Brain microvascular endothelial cell (primary cell): ENCODE measurements around the gene CC2D2B.
"Not testable (repeated sequence)": the region's sequence is repeated elsewhere in the genome, so short reads cannot be mapped to it uniquely, and the experiment has no call there.

Source experiments
- DNase-seq: peaks from one replicate; pipeline ENCODE4 v3.0.0-alpha.2; 2020
- H3K27ac ChIP-seq: fragments of 250-450 bp; sonication (Bioruptor Pico); 2 replicates; pipeline ENCODE4 v1.5.1; 2020; ENCODE audit warnings: mild to moderate bottlenecking, moderate library complexity
- H3K27me3 ChIP-seq: fragments of 250-450 bp; sonication (Bioruptor Pico); replicated peaks from 2 replicates; pipeline ENCODE4 v1.5.1; 2020; ENCODE audit warnings: mild to moderate bottlenecking
- H3K36me3 ChIP-seq: fragments of 250-450 bp; sonication (Bioruptor Pico); replicated peaks from 2 replicates; pipeline ENCODE4 v1.5.1; 2020; ENCODE audit warnings: mild to moderate bottlenecking
- H3K4me3 ChIP-seq: 2 replicates; pipeline ENCODE4 v1.5.1; 2011; ENCODE audit warnings: low read depth, mild to moderate bottlenecking, control low read depth, low read length, moderate library complexity
- CTCF ChIP-seq: IDR thresholded peaks from 2 replicates; pipeline ENCODE4 v1.5.1; 2011; ENCODE audit warnings: low read depth, mild to moderate bottlenecking, moderate library complexity, low read length, control low read depth, inconsistent platforms; ENCODE audit errors: missing control alignments
- in situ Hi-C: cut with HindIII; loops from 2 replicates; pipeline ENCODE4 v1.10.0; 2017; ENCODE audit warnings: low sequenced_read_pairs, low pct_ligation_motif_present

Gene CC2D2B

GRCh38 chr10:96043033-96043892 is 135.5 kb downstream of the CC2D2B start, which contains the start of gene CCNJ:
CCNJ (plus strand) TSS chr10:96043583; CDS start chr10:96044394, 811 bp downstream.
- Histone ChIP-seq H3K27ac (peak within 1 kb of the TSS; percentile 56), H3K36me3 (no peaks in the 10 kb centered on the region), H3K4me3 (peak within 1 kb of the TSS; percentile 85), H3K27me3 (no peaks in the 10 kb centered on the region)
- TF ChIP-seq CTCF, result no peak
- DNase-seq, result peak; percentile 81
- in situ Hi-C loops, result no loop called here

GRCh38 chr10:96043893-96044715 is 136.3 kb downstream of the CC2D2B start:
- Histone ChIP-seq H3K4me3 (peak overlapping the region; percentile 85), H3K36me3 (no peaks in the 10 kb centered on the region), H3K27ac (peak overlapping the region; percentile 56), H3K27me3 (no peaks in the 10 kb centered on the region)
- in situ Hi-C loops, result no loop called here
- peak; percentile 14 for DNase-seq
- TF ChIP-seq CTCF, result no peak

- H3K27me3 ChIP-seq, result no peaks in the 10 kb centered on the region
Observed at GRCh38 chr10:96044736-96045135, 137.0 kb downstream of the CC2D2B start.

GRCh38 chr10:96046546-96046945 is 138.8 kb downstream of the CC2D2B start:
- in situ Hi-C loops, result no loop called here
- Histone ChIP-seq H3K27me3 (no peaks in the 10 kb centered on the region), H3K36me3 (no peaks in the 10 kb centered on the region), H3K27ac (no peak overlapping the region), H3K4me3 (no peak overlapping the region)
- no peak for TF ChIP-seq CTCF
- no peak for DNase-seq

More at GRCh38 chr10:96044736-96045135, 137.0 kb downstream of the CC2D2B start:
- Histone ChIP-seq H3K4me3 (peak overlapping the region; percentile 85), H3K36me3 (no peaks in the 10 kb centered on the region), H3K27ac (peak overlapping the region; percentile 56)
- TF ChIP-seq CTCF, result no peak
- in situ Hi-C loops, result no loop called here
- DNase-seq, result peak; percentile 23

- no peaks in the 10 kb centered on the region for H3K27me3 ChIP-seq
- H3K27ac ChIP-seq, result no peak overlapping the region
- no peak for TF ChIP-seq CTCF
- no peaks in the 10 kb centered on the region for H3K36me3 ChIP-seq
- no peak for DNase-seq
- no peak overlapping the region for H3K4me3 ChIP-seq
- in situ Hi-C loops, result no loop called here
Observed at GRCh38 chr10:96047004-96047649, 139.4 kb downstream of the CC2D2B start.

- H3K36me3 ChIP-seq, H3K27ac ChIP-seq, in situ Hi-C loops, H3K27me3 ChIP-seq, DNase-seq, H3K4me3 ChIP-seq: not testable (repeated sequence)
Observed at GRCh38 chr10:96047925-96048324, 140.2 kb downstream of the CC2D2B start.
